ENCODE results near the gene NFIX. TPM values are rescaled to one million over a fixed set of nuclear protein-coding genes. Genes with fewer than 3 reads are reported as not detected.

The NFIX gene
- total and polyA plus RNA-seq, 2 experiments from 2014 or later: 0.06 to 0.14 TPM

DNA sequence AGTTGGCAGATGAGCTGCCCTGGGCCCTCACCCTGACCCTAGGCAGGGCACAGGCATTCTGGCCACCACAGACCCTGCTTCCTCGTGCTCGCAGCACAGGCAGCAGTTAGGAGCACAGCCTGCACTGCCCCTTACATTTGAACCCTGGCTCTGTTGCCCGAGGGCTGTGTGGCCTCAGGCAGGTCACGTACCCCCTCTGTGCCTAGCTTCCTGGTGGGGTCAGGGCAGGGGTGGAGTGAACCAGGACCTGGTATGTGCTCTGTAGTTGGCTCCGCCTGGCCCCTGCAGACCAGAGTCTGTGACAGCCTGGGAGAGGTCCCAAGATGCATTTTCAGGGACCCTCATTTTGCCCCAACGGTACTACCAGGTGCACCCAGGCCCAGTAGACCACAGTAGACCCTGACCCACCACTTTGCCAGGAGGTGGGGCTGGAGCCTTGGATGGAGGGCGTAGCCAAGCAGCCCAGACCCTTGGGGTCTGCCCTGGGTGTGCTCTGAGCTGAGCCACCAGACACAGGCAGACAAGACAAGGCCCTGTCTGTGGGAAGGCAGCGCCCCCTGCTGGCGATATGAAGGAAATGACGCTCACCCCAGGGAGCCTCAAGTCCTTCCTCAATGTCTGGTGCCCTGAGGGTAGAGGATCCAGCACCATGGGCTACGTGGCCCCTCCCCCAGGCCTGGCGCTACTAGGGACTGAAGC lies 98.3 kb downstream of the NFIX start:
- TF ChIP-seq CREB1 (CRISPR knock-in tag; IDR thresholded peaks at IDR 0.05; ENCODE audit: low read depth): peak; percentile 60
- TF ChIP-seq, protein P1, sequence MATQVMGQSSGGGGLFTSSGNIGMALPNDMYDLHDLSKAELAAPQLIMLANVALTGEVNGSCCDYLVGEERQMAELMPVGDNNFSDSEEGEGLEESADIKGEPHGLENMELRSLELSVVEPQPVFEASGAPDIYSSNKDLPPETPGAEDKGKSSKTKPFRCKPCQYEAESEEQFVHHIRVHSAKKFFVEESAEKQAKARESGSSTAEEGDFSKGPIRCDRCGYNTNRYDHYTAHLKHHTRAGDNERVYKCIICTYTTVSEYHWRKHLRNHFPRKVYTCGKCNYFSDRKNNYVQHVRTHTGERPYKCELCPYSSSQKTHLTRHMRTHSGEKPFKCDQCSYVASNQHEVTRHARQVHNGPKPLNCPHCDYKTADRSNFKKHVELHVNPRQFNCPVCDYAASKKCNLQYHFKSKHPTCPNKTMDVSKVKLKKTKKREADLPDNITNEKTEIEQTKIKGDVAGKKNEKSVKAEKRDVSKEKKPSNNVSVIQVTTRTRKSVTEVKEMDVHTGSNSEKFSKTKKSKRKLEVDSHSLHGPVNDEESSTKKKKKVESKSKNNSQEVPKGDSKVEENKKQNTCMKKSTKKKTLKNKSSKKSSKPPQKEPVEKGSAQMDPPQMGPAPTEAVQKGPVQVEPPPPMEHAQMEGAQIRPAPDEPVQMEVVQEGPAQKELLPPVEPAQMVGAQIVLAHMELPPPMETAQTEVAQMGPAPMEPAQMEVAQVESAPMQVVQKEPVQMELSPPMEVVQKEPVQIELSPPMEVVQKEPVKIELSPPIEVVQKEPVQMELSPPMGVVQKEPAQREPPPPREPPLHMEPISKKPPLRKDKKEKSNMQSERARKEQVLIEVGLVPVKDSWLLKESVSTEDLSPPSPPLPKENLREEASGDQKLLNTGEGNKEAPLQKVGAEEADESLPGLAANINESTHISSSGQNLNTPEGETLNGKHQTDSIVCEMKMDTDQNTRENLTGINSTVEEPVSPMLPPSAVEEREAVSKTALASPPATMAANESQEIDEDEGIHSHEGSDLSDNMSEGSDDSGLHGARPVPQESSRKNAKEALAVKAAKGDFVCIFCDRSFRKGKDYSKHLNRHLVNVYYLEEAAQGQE (IDR thresholded peaks at IDR 0.05; ENCODE audit: unreplicated experiment): no peak
- no peak for TF ChIP-seq JUNB (IDR thresholded peaks at IDR 0.05; ENCODE audit: unreplicated experiment)
- TF ChIP-seq, protein P2, sequence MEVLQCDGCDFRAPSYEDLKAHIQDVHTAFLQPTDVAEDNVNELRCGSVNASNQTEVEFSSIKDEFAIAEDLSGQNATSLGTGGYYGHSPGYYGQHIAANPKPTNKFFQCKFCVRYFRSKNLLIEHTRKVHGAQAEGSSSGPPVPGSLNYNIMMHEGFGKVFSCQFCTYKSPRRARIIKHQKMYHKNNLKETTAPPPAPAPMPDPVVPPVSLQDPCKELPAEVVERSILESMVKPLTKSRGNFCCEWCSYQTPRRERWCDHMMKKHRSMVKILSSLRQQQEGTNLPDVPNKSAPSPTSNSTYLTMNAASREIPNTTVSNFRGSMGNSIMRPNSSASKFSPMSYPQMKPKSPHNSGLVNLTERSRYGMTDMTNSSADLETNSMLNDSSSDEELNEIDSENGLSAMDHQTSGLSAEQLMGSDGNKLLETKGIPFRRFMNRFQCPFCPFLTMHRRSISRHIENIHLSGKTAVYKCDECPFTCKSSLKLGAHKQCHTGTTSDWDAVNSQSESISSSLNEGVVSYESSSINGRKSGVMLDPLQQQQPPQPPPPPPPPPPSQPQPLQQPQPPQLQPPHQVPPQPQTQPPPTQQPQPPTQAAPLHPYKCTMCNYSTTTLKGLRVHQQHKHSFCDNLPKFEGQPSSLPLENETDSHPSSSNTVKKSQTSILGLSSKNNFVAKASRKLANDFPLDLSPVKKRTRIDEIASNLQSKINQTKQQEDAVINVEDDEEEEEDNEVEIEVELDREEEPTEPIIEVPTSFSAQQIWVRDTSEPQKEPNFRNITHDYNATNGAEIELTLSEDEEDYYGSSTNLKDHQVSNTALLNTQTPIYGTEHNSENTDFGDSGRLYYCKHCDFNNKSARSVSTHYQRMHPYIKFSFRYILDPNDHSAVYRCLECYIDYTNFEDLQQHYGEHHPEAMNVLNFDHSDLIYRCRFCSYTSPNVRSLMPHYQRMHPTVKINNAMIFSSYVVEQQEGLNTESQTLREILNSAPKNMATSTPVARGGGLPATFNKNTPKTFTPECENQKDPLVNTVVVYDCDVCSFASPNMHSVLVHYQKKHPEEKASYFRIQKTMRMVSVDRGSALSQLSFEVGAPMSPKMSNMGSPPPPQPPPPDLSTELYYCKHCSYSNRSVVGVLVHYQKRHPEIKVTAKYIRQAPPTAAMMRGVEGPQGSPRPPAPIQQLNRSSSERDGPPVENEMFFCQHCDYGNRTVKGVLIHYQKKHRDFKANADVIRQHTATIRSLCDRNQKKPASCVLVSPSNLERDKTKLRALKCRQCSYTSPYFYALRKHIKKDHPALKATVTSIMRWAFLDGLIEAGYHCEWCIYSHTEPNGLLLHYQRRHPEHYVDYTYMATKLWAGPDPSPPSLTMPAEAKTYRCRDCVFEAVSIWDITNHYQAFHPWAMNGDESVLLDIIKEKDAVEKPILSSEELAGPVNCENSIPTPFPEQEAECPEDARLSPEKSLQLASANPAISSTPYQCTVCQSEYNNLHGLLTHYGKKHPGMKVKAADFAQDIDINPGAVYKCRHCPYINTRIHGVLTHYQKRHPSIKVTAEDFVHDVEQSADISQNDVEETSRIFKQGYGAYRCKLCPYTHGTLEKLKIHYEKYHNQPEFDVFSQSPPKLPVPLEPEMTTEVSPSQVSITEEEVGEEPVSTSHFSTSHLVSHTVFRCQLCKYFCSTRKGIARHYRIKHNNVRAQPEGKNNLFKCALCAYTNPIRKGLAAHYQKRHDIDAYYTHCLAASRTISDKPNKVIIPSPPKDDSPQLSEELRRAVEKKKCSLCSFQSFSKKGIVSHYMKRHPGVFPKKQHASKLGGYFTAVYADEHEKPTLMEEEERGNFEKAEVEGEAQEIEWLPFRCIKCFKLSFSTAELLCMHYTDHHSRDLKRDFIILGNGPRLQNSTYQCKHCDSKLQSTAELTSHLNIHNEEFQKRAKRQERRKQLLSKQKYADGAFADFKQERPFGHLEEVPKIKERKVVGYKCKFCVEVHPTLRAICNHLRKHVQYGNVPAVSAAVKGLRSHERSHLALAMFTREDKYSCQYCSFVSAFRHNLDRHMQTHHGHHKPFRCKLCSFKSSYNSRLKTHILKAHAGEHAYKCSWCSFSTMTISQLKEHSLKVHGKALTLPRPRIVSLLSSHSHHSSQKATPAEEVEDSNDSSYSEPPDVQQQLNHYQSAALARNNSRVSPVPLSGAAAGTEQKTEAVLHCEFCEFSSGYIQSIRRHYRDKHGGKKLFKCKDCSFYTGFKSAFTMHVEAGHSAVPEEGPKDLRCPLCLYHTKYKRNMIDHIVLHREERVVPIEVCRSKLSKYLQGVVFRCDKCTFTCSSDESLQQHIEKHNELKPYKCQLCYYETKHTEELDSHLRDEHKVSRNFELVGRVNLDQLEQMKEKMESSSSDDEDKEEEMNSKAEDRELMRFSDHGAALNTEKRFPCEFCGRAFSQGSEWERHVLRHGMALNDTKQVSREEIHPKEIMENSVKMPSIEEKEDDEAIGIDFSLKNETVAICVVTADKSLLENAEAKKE (CRISPR knock-in tag; IDR thresholded peaks at IDR 0.05): no peak
- TF ChIP-seq, protein P3, sequence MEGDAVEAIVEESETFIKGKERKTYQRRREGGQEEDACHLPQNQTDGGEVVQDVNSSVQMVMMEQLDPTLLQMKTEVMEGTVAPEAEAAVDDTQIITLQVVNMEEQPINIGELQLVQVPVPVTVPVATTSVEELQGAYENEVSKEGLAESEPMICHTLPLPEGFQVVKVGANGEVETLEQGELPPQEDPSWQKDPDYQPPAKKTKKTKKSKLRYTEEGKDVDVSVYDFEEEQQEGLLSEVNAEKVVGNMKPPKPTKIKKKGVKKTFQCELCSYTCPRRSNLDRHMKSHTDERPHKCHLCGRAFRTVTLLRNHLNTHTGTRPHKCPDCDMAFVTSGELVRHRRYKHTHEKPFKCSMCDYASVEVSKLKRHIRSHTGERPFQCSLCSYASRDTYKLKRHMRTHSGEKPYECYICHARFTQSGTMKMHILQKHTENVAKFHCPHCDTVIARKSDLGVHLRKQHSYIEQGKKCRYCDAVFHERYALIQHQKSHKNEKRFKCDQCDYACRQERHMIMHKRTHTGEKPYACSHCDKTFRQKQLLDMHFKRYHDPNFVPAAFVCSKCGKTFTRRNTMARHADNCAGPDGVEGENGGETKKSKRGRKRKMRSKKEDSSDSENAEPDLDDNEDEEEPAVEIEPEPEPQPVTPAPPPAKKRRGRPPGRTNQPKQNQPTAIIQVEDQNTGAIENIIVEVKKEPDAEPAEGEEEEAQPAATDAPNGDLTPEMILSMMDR (conservative IDR thresholded peaks at IDR 0.05; ENCODE audit: low read depth in 2 of 2): peak; percentile 84 to 99
- Mint-ChIP-seq H3K36me3 (ENCODE audit: low read depth) (no peaks in the 10 kb centered on the region), H3K4me1 (peaks cover 40% of the 10 kb centered on the region), H3K9me3 (no peaks in the 10 kb centered on the region), H3K27me3 (ENCODE audit: insufficient read depth, low read depth, poor library complexity) (peaks cover 58% of the 10 kb centered on the region), H3K4me3 (no peak overlapping the region; the same call in 2 of the 3 replicates), H3K27ac (no peak overlapping the region)
- Histone ChIP-seq H3K4me3 (peak overlapping the region; percentile 59; the same call in 1 of the 2 replicates), H3K4me2 (peak overlapping the region; percentile 87), H3K36me3 (ENCODE audit: insufficient read depth) (no peaks in the 10 kb centered on the region), H3K27ac (ENCODE audit: low read depth) (no peak overlapping the region), H3K79me2 (replicated peaks; ENCODE audit: insufficient read depth) (no peaks in the 10 kb centered on the region), H3K27me3 (ENCODE audit: insufficient read depth) (peaks cover 59% of the 10 kb centered on the region), H3K9me2 (ENCODE audit: insufficient read depth) (no peaks in the 10 kb centered on the region), H2AFZ (no peak overlapping the region), H3F3A (replicated peaks; ENCODE audit: low read depth) (peaks cover 33% of the 10 kb centered on the region), H3K4me1 (ENCODE audit: insufficient read depth) (peaks cover 41% of the 10 kb centered on the region), H4K20me1 (replicated peaks; ENCODE audit: insufficient read depth) (0 out of 2 replicates have a peak, but pooled peaks cover 5% of the 10 kb centered on the region)
- ATAC-seq (peak; percentile 33), DNase-seq (ENCODE audit: low spot score) (peak; percentile 90)

All from GM23338 (cell line).